Renal pelvis (tissue), 3 donors: ENCODE data around the gene HOXC6. TPM values are rescaled to one million over a fixed set of nuclear protein-coding genes. Genes with fewer than 3 reads are reported as not detected.

ENCODE experiments used
- polyA plus RNA-seq, 3 donors: library from polyadenylated mRNA; unstranded; fragments of 120-200 nt; gene quantifications; one replicate each; pipeline ENCODE4 v1.2.1, GENCODE V29; 2013; ENCODE audit not compliant: insufficient read length in 3 of 3

The HOXC6 gene
- polyA plus RNA-seq, 3 donors: 28.7 to 40.5 (median 30.0) TPM

Other genes with a start within 250 kb of the HOXC6 start
- not detected for gene HOXC13, start 89.6 kb upstream of the HOXC6 start, polyA plus RNA-seq
- not detected for gene HOXC12, start 73.5 kb upstream of the HOXC6 start, polyA plus RNA-seq
- gene HOXC11, start 55.3 kb upstream of the HOXC6 start, polyA plus RNA-seq: 1 to 10 TPM; 2.1 to 2.3 (median 2.1) TPM
- 1 to 10 TPM; 1.5 to 3.6 (median 1.6) TPM for gene HOTAIR, start 53.5 kb upstream of the HOXC6 start, polyA plus RNA-seq
- gene HOXC10, start 43.3 kb upstream of the HOXC6 start, polyA plus RNA-seq: 10 to 100 TPM; 53.8 to 61.0 (median 58.4) TPM
- 10 to 100 TPM; 22.4 to 29.8 (median 25.7) TPM for gene HOXC9, start 28.3 kb upstream of the HOXC6 start, polyA plus RNA-seq
- gene HOXC8, start 19.5 kb upstream of the HOXC6 start, polyA plus RNA-seq: 10 to 100 TPM in 1 of 3 donors, 1 to 10 TPM in 2; 7.8 to 12.6 (median 8.2) TPM
- 1 to 10 TPM; 1.8 to 3.6 (median 3.0) TPM for gene HOXC5, start 4.6 kb downstream of the HOXC6 start, polyA plus RNA-seq
- gene HOXC4, start 25.4 kb downstream of the HOXC6 start, polyA plus RNA-seq: 10 to 100 TPM; 44.4 to 62.9 (median 46.7) TPM
- 10 to 100 TPM; 30.3 to 43.3 (median 38.6) TPM for gene SMUG1, start 160.5 kb downstream of the HOXC6 start, polyA plus RNA-seq